IPS-18c (cell line): ENCODE measurements around the gene FAM209B.

Experiments
- H3K4me3 ChIP-seq: 2 replicates; pipeline ENCODE4 v1.7.0; 2013; ENCODE audit warnings: low read depth, mild to moderate bottlenecking, low read length, moderate library complexity; ENCODE audit not compliant: insufficient read depth
- H3K9me3 ChIP-seq: one replicate; pipeline ENCODE4 v1.6.1; 2013; ENCODE audit warnings: mild to moderate bottlenecking, low read length, moderate library complexity; ENCODE audit not compliant: control insufficient read depth, insufficient read depth

Gene FAM209B

GRCh38 chr20:56575157-56575556, 42.1 kb downstream of the FAM209B start:
- no peaks in the 10 kb centered on the region for H3K9me3 ChIP-seq
- no peak overlapping the region for H3K4me3 ChIP-seq

GRCh38 chr20:56575961-56576360, 42.9 kb downstream of the FAM209B start:
- no peak overlapping the region for H3K4me3 ChIP-seq
- H3K9me3 ChIP-seq, result no peaks in the 10 kb centered on the region

GRCh38 chr20:56579301-56579710, 46.3 kb downstream of the FAM209B start:
- Histone ChIP-seq H3K9me3 (peaks cover 2% of the 10 kb centered on the region), H3K4me3 (no peak overlapping the region)

GRCh38 chr20:56580226-56580625, 47.2 kb downstream of the FAM209B start:
- peaks cover 2% of the 10 kb centered on the region for H3K9me3 ChIP-seq
- H3K4me3 ChIP-seq, result no peak overlapping the region

GRCh38 chr20:56581701-56582100, 48.7 kb downstream of the FAM209B start:
- peaks cover 2% of the 10 kb centered on the region for H3K9me3 ChIP-seq
- H3K4me3 ChIP-seq, result no peak overlapping the region

GRCh38 chr20:56582542-56582941, 49.5 kb downstream of the FAM209B start:
- H3K4me3 ChIP-seq, result no peak overlapping the region
- peaks cover 2% of the 10 kb centered on the region for H3K9me3 ChIP-seq

GRCh38 chr20:56584916-56585315, 51.9 kb downstream of the FAM209B start:
- Histone ChIP-seq H3K4me3 (no peak overlapping the region), H3K9me3 (peaks cover 2% of the 10 kb centered on the region)
